Left kidney (tissue), 2 donors: Measurements from ENCODE around the gene BNC2. TPM values are rescaled to one million over a fixed set of nuclear protein-coding genes. Genes with fewer than 3 reads are reported as not detected.

Source experiments
- DNase-seq: peaks from one replicate; pipeline ENCODE4 v3.0.0-alpha.2; 2013
- polyA plus RNA-seq: library from polyadenylated mRNA; unstranded; fragments of 120-200 nt; gene quantifications from one replicate; pipeline ENCODE4 v1.2.1, GENCODE V29; 2013; ENCODE audit not compliant: insufficient read length

The BNC2 gene
- polyA plus RNA-seq, 1 donor, result 10.3 TPM

DNA sequence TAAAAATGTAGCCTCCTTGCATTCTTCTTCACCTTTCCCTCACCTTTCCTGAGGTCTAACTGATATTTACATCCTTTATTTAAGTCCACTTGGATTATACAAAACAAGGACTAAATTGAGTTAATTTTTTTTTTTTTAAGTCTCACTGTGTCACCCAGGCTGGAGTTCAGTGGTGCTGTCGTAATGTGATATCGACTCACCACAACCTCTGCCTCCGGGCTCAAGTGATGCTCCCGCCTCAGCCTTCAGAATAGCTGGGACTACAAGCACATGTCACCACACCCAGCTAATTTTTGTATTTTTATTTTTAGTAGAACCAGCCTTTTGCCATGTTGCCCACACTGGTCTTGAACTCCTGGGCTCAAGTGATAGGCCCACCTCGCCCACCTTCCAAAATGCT is 195.3 kb downstream of the BNC2 start:
- DNase-seq, result no peak

DNA sequence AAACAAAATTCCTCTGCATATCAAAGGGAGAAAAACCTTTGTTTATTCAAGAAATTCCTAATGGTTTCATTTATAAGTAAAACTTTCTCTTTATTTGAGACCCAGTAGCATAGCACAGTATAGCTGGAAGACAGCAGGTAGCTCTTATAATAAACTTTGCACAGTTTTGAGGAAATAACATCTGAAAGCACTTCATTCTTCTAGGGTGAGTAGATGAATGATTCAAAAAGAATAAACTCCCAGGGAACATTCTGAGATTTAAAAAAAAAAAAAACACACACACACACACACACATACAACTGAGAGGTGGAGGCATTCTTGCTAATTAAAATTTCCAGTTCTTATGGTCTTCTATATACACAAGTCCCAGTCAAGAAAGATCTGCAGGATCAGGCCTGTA is 197.3 kb downstream of the BNC2 start:
- DNase-seq, result no peak

DNA sequence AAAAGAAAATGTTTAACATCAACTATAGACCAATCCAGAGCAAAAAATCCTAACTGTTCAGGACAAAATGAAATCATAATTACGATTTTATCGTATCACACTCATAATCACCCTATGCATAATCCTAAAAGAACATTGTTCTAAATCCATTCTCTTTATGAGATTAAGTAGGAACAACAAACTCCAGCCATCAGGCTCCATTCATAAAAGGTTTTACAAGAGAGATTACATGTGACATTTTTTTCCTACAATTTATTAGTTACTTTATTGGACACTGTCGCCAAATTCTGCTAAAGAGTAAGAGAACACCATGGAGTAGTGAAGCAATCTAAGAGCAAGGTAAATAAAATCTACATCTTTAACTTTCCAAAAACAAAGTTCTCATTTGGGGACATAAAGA is 198.0 kb downstream of the BNC2 start:
- no peak for DNase-seq

DNA sequence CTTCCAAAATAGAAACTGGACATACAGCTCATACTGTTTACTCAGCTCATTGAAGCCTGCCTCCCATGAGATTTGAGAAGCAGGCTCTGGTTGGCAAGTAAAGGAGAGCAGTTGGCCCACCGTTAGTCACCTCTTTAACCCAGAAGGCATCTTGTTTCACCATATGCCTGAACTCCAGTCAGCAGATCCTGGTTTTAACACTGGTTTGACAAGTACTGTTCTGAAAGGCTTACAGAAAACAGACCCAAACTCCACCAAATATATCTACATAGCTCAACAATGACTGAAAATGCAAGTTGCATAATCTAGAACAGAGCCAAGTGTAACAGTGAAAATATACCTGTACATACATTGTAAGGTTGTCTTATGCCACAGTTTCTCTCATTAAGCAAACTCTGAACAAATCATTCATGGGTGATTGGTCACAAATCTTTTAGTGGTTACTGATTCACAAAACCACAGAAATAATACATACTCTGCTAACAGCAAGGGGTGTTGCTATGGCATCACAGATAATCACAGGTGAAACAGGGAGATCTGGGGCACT is 198.8 kb downstream of the BNC2 start:
- peak; percentile 50 for DNase-seq

DNA sequence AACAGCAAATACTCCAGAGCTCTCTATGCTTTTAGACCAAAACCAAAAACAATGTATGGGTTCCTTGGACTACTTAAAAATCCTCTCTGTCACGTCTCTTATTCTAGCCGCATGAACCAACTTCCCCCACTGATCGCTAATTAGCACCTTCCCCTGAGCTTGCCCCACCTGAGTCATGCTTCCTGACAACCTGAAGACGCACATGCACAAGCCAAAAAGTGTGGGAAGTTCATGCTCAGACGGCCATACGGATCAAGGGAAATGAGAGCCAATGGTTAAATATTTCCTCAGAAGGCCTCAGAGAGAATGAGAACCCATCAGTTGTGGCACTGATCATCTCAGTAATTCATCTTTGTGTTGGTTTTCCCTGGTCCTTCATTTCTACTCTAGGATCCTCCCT is 199.7 kb downstream of the BNC2 start:
- no peak for DNase-seq

DNA sequence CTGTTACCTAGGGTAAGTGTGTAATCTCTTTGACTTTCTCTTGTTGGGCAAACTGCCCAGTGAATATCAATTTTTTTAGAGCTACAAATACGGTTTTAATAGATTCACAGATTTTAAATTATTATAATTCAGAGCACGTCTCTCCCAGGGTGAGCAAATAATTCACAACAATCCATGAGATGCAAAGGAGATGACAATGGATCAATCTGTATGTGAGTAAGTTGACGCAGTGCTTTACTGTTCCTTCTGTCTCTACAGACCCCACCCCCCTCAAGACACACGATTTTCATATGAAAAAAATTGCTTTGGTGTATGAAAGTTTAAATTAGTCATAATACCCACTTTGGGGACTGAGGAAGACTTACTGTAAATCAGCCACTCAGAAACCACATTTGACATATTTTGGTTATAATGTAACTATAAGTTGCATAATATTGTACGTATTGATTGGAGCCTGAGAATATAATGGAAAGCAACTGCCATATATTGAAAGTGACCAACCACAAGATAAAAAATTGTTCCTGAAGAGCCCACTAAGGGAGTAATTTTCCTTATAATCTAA is 201.7 kb downstream of the BNC2 start:
- no peak for DNase-seq

DNA sequence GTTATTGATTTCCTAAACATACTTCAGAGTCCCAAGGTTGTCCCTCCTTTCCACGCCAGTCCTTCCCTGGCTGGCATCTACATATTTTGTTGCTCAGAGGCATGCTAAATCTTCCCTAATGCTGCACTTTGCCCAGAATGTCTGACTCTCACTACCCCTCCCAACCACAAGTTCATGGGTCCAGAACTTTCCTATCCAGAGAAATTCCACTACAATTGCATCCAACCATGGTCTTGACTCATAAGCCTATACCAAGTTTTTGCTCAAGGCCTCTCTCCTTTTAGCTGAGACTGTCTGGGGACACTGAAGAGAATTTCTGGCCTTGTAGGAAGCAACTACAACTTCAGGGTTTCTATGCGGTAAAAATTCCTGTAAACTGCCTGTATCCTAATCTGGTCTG is 206.3 kb downstream of the BNC2 start:
- no peak for DNase-seq

DNA sequence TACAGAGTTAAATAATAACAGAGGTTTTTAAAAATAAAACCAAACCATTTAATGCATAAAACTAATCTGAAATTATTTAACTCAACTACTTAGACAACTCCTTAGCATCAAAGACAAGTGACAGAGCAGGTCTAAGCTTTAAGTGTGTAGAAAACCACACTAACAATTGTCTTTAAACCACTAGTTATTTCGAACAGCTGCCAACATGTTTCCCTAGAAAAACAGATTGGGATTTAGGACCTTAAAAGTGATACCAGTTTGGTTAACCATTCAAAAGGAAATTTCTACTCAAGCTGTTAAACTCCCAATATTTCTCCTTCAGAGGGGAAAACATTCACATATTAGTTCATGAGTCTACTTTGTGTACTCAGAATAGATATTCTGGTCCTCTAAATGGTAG is 208.7 kb downstream of the BNC2 start:
- no peak for DNase-seq

DNA sequence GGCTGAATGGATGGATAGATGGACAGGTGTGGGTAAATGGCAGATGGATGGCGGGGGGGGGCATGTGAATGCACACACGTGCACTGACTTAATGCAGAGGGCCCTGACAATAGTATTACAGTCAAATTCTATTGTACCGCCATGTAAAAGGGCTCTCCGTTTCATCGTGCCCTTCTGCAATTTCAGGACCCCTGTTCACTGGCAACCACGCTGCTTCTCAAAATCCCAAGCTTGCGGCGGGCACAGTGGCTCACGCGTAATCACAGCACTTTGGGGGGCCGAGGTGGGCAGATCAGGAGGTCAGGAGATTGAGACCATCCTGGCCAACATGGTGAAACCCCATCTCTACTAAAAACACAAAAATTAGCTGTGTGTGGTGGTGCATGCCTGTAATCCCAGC is 211.4 kb downstream of the BNC2 start:
- no peak for DNase-seq

DNA sequence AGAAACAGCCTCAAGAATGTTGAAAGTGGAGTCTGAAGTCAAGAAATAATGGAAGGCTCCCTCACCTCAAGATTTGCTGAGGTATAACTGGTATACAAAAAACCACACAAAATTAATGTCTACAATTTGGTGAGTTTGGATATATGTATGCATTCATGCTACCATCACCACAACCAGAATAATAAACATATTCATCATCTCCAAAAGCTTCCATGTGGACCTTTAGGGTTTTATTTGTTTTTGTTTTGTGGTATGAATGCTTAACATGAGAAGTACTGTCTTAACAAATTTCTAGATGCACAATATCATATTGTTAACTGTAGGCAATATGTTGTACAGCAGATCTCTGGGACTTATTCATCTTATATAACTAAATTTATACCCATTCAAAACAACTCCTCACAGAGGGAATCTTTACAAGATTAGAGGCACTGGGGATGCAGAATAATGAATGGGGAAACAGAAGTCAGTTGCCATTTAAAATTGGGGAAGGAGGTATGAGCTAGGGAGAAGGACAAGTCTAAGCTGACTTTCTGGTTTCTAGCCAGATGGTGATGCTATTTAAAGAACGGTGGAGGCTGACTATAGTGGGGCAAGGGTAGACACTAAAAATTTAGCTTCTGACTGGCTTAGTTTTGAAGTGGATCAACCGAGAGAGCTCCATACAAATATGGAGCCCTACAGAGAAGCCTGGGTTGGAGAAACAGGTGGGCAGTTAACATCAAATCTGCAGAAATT is 213.9 kb downstream of the BNC2 start:
- DNase-seq, result no peak

DNA sequence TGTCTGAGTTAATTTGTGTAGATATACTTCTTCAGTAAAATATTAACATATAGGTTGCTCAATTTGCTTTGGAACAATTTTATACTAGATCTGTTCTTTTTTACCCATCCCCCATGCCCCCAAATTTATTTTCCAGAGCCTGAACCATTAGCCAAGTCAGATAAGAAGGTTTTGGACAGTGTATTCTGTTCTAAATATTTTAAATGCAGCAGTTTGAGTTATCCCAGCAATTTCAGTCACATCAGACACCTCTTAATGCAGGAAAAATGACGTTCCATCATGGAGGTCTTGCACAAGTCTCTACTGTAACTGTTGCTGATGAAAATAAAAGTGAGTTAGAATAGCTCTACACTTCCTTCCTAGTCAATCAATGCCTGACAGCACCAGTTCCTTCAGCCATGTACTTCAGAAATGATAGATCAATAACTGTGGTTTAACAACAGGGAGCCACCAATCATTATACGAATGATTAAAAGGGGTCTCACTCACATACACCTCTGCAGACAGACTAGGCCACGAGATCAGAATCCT is 215.8 kb downstream of the BNC2 start:
- DNase-seq, result no peak

DNA sequence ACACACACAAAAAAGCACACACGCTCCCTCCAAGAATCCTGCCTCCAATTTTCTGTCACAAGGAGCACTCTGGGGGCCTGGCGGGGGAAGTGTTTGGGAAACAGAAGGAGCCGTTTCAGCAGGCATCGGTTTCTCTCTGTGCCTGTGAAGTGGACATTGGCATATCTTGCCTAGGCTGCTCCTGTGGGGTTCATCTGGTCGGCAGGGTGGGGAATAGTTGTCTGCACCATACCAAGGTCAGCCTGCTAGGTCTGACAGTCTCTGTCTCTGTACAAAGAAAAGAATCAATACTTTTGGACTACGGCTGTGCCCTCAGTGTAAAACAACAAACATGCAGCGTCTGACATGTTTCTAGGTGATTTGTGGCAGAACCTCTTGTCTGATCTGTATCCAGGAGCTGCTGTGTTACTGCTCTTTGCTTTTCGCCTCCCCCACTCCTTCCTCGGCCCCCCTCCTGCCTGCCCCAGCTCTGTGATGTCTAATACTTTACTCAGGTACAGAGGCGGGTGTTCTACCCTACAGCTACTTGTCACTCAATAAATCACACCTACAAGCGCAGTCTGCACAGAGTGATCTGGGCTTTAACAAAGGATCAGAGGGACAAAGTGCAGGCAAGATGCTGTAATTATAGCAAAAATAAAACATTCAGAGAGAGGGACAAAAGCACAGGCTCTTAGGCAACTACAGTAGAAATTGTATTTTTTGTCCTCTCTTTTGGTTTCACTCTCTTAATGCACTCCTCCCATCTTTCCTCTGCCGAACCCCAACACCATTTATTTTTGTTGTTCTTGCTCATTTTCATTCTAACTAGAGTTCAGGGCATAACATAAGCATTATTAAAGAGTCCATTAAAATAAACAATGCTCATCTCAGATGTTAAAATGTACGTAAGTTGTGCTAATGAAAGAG is 216.7 kb downstream of the BNC2 start:
- DNase-seq, result peak; percentile 46

DNA sequence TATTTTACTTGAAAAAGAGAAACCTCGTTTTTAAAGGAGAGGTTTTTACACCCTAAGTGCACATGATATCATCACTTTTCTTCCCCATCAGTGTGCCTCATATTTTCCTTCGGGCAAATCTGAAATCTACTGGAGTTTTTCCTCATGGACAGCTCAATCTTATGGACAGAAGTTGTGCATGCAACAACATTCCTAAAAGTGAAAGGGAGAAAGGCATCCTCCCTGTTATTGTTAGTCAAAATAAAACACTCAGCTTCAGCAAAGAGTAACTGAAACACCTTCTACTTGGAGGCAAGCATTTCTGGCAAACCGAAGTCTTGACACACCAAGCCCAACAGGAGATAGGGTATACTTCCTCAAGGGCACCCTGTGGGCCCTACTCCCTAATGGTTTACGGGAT is 217.9 kb downstream of the BNC2 start:
- DNase-seq, result no peak

DNA sequence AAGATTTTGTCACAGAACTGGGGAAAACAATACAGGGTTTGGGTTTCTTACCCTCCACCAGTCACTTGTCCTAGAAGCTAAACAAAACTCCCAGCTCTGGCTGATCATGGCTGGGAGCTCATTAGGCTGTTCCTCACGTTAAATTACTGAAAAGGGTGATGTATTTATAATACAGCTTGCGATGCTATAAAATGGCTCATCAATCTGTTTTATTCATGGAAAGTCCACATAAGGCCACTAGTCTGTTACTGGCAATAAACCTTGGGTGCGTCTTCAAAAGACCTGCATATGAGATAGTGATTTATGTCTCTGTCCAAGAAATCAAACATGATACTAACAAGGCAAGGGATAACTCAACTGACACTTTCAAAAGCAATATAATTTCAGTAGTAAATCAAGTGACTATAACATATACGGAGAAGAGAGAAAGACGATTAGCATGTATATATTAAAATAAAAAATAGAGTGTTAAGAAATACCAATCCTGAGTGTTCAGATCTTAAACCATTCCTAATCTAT is 219.0 kb downstream of the BNC2 start:
- DNase-seq, result no peak

DNA sequence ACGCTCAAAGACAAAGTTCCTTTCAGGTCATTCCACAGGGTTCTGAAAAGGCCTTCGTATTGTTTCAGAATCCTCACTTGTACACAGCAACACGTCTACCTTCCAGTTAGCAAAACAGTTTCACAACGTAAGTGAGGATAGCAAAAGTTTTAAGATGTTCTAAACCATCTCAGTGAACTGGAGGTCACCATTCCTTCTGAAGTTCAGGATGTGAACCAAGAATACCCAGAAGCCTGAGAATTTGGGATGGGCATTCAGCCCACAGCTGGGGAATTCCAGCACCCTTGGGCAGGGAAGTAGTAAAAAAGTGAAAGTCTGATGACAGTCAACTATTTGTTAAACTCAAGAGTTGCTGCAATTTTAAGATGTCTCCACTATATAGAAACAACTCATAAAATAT is 224.5 kb downstream of the BNC2 start:
- no peak for DNase-seq

DNA sequence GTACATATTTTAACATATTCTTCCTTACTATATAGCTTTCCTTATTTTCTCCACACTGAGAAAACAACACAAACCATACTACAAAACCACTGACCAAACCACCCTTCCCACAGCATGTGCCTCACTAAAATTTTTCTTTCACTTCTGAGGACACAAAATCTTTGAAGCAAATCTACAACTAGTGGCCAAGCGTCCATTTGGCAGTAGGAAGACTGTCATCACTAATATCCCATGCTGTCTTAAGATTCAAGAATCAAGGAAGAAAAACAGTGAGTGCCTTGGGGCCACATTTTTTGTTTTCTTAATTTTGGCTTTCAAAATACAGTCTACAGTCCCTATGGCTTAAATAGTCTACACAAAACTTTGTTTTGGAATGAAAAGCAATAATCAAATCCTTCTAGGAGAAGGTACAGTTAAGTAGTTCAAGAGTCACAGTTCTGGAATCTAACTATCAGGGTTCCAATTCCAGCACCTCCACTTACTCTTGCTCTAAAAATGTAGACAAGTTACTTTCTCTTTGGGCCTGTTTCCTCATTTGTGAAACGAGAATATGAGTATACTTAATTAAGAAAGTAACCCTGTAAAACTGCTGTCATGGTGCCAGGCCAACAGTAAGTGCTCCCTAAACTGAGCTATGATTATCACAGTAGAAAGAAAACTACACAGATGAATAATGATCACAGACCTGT is 227.9 kb downstream of the BNC2 start:
- DNase-seq, result no peak

DNA sequence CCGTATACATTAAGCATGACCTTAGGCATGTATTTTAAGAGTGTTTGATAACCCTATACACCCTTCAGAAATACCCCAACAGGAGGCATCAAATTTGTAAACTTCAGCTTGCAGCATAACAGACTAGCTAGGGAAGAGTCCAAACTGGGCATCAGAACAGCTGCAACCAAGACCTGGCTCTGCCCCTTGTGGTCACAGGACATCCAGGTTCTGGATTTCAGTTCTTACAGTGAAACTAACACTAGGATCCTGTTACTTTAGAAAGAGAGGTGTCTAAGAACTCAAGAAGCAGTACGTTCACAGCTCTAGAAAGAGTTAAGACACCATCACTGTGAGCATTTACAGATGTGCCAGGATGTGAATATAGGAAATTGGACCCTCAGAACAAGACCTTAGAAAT is 229.8 kb downstream of the BNC2 start:
- DNase-seq, result no peak

DNA sequence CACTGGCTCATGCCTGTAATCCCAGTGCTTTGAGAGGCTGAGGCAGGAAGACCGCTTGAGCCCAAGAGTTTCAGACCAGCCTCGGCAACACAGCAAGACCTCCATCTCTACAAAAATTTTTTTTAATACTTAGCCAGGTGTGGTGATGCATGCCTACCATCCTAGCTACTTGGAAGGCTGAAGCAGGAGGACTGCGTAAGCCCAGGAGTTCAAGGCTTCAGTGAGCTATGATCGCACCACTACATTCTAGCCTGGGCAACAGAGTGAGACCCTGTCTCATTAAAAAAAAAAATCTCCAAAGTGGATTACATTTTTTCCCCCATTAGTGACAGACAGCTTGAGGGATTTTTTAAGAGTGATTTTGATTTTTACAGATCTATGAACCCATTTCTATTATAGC is 230.8 kb downstream of the BNC2 start:
- DNase-seq, result no peak

DNA sequence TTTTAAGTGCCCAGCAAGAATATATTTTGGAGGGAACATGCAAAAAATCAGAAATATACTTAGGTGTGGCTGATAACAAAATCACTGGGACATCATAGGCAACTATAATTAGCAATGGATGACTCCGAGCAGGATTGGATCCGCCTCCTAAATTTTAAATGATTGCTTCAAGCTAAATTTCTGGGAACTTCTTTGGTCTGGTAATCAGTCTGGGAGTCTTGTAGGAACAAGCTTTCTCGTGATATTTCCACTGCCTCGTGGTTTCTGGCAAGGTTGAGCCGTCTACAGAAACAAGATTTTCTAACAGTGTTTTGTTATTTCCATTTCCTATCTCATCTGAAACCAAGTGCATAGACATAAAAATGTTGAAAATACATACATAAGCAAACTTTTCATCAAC is 232.6 kb downstream of the BNC2 start:
- DNase-seq, result no peak

DNA sequence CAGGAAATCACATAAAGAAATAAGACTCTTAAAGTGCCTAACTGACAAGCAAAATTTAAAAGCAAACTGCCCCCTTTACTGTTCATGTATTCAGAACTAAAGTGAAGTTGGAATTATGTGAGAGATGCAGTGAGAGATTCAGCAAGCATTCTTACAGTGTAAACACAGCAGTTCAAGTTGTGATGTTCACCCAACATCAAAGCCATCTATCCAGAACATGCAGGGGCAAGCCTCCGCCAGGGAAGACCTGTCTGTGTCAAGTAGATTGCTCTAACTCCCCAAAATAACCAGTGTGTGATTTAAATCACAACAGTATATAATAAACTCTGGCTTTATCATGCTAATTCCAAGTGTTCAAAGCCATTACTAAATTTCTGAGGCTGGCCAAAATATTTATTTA is 233.3 kb downstream of the BNC2 start:
- DNase-seq, result no peak

DNA sequence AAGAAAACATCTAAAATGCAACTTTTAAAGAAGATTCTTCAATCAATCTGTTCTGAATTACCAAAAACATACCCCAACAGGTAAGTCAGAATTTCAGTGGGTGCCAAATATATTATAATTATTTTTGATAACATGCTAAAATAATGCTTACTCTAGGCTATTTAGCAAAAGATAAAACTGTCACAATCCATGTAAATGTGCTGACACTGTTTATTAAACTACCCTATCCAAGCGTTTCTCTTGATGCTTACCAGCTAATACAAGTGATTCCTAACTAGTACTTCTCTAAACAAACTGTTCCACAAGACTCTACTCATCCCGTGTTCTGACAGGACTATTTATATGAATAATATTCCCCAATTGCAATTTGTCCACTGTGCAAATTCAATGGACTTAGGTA is 236.7 kb downstream of the BNC2 start:
- DNase-seq, result no peak

DNA sequence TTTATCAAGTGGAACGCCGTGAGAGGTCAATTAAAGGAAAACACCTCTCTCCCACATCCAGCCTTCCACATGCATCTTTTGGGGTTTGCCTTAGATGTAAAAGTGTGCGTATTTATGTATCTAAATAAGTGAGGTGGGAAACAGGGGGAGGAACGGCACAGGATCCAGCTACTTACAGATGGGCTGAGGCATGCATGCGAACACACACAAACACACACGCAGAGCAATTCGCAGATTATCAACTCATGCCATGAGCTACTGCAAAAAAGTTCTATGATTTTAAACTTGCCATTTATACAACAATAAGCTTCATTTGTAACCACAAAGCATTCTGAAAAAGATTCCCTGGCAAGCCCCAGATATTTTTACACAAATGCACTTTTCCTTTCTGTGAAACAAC is 242.1 kb downstream of the BNC2 start:
- DNase-seq, result no peak
